Esophagus squamous epithelium (tissue), 4 donors: ENCODE data around the gene MAP7D1.
A peak's percentile ranks its signal among the peaks of the same experiment; 100 is the strongest.

Experiments
- POLR2A ChIP-seq, 4 donors: fragments of 450-650 bp; IDR thresholded peaks; one replicate each; pipeline ENCODE4 v1.6.1; 2017; ENCODE audit warnings: antibody characterized with exemption in 4 of 4, mild to moderate bottlenecking in 4 of 4, moderate library complexity in 3 of 4
- TF ChIP-seq, protein P1 (sequence below), 6 experiments: fragments of 450-650 bp in 4 of 6; fragments of 200-600 bp in 2 of 6; sonication (generic) in 2 of 6; IDR thresholded peaks; one replicate each; pipeline ENCODE4 v1.5.1; 2016 to 2019; ENCODE audit warnings: antibody characterized with exemption in 6 of 6, mild to moderate bottlenecking in 4 of 6, moderate library complexity in 4 of 6

DNA sequence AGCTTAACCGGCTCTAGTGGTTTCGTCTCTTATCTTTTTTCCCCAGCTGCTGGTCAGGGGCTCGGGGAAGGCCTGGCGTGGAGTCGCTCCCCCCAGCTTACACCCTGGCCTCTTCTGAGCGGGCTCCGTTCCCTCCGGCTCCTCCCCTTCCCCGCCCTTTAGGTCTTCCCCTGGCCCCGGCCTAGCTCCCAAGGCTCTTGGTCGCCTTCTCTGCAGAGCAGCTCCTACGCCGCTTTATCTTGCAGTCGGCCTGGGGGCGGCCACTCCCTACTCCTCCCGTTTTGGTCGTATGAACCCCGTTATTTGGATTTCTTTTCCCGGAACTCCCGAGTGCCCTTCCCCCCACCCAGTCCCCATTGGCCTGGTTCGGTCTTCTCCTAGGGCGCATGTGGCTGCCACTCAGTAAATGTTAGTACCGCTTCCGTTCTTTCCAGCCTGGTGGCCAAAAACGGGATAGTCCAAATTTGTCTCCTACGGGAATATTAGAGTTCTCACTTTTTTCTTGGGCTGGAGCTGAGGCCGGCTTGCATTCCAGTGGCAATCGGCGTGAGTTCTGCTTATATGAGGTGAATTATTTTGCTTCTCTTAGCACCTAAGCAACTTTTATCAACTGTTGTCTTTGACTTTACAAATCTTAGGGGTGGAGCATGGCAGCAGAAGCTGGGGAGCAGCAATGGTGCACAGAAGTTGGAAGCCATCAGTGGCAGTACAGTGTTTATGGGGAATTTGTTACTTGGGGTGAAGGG is 68.8 kb downstream of the MAP7D1 start:
- TF ChIP-seq, protein P1, sequence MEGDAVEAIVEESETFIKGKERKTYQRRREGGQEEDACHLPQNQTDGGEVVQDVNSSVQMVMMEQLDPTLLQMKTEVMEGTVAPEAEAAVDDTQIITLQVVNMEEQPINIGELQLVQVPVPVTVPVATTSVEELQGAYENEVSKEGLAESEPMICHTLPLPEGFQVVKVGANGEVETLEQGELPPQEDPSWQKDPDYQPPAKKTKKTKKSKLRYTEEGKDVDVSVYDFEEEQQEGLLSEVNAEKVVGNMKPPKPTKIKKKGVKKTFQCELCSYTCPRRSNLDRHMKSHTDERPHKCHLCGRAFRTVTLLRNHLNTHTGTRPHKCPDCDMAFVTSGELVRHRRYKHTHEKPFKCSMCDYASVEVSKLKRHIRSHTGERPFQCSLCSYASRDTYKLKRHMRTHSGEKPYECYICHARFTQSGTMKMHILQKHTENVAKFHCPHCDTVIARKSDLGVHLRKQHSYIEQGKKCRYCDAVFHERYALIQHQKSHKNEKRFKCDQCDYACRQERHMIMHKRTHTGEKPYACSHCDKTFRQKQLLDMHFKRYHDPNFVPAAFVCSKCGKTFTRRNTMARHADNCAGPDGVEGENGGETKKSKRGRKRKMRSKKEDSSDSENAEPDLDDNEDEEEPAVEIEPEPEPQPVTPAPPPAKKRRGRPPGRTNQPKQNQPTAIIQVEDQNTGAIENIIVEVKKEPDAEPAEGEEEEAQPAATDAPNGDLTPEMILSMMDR (IDR thresholded peaks at IDR 0.05), result peak in 5 of 6 experiments; percentile 30 to 69 (median 42)
- no peak for TF ChIP-seq POLR2A (IDR thresholded peaks at IDR 0.05)
